ENCODE data around the gene LINGO3. TPM values are rescaled to one million over a fixed set of nuclear protein-coding genes. Genes with fewer than 3 reads are reported as not detected.

Gene LINGO3
- total and polyA plus RNA-seq, 2 of the 4 experiments (the other 2 are of a cell fraction) = not detected

GRCh38 chr19:2352121-2352520 is 44.2 kb upstream of the LINGO3 start:
- H3K56ac ChIP-seq (ENCODE audit: extremely low read depth, insufficient read depth, low read length) = no peak overlapping the region
- no peak overlapping the region for H3K4ac ChIP-seq (ENCODE audit: low read depth, low read length)
- H3K14ac ChIP-seq (replicated peaks; ENCODE audit: low read depth, low read length) = no peak overlapping the region
- ChIA-PET POLR2A (ENCODE audit: unreplicated experiment) (no interaction called here), CTCF (no interaction called here)
- no peak overlapping the region for H4K91ac ChIP-seq (ENCODE audit: insufficient read depth, low read depth, low read length)
- H3K36me3 ChIP-seq (ENCODE audit: control insufficient read depth, insufficient read depth, low read length) = peaks cover 36% of the 10 kb centered on the region
- no peak overlapping the region for H2AK9ac ChIP-seq (replicated peaks; ENCODE audit: low read depth, low read length, poor library complexity)
- no peak overlapping the region for H2BK120ac ChIP-seq (ENCODE audit: low read depth, low read length)
- H3K79me1 ChIP-seq (ENCODE audit: low read depth in 1 of 2, low read length in 2 of 2) = no peaks in the 10 kb centered on the region
- H3K9me1 ChIP-seq (ENCODE audit: insufficient read depth, low read length) = no peaks in the 10 kb centered on the region
- no peak overlapping the region for H4K5ac ChIP-seq (ENCODE audit: low read depth, low read length)
- H2BK20ac ChIP-seq (ENCODE audit: low read depth, low read length) = no peak overlapping the region
- no peak overlapping the region for H3K23ac ChIP-seq (ENCODE audit: low read depth, low read length)
- dilution Hi-C loops (cut with HindIII; ENCODE audit: low sequenced_read_pairs, unreplicated experiment) = no loop called here
- H3K27me3 ChIP-seq (ENCODE audit: control insufficient read depth, insufficient read depth, low read length) = no peaks in the 10 kb centered on the region
- H3K27ac ChIP-seq (ENCODE audit: insufficient read depth, low read length) = no peak overlapping the region
- H3K9me3 ChIP-seq (ENCODE audit: control insufficient read depth, insufficient read depth, low read length) = no peaks in the 10 kb centered on the region
- no peak overlapping the region for H3K4me3 ChIP-seq (ENCODE audit: insufficient read depth, low read depth, low read length)
- 98% methylated on average over 10 of the region's 24 CpGs; no CpG with 5 or more reads in 1 of the 2 experiments for WGBS, 2 experiments (ENCODE audit: extremely low coverage in 2 of 2, insufficient read length in 1 of 2)
- in situ Hi-C loops (cut with MboI; ENCODE audit: low sequenced_read_pairs) = no loop called here
- intact Hi-C loops (cut with micrococcal nuclease) = no loop called here
- H4K8ac ChIP-seq (ENCODE audit: low read depth in 2 of 2, low read length in 2 of 2) = no peak overlapping the region
- H3K4me2 ChIP-seq (ENCODE audit: low read depth, low read length) = no peak overlapping the region
- H3K18ac ChIP-seq (ENCODE audit: low read depth, low read length) = no peak overlapping the region
- H2AFZ ChIP-seq (replicated peaks; ENCODE audit: low read length, poor library complexity) = no peak overlapping the region
- no peaks in the 10 kb centered on the region for H4K20me1 ChIP-seq (ENCODE audit: insufficient read depth, low read length)
- no peak overlapping the region for H2BK5ac ChIP-seq (ENCODE audit: low read depth, low read length, poor library complexity, severe bottlenecking)
- no peak overlapping the region for H3K9ac ChIP-seq (ENCODE audit: low read depth, low read length)
- TF ChIP-seq NFE2L2 (IDR thresholded peaks at IDR 0.05; ENCODE audit: low read depth, low read length) = no peak
- no peak for TF ChIP-seq SMC3 (IDR thresholded peaks at IDR 0.05; ENCODE audit: low read depth, low read length)
- TF ChIP-seq RAD21 (IDR thresholded peaks at IDR 0.05; ENCODE audit: low read length) = no peak
- no peak for TF ChIP-seq POLR2A (IDR thresholded peaks at IDR 0.05; ENCODE audit: low read depth, low read length)
- TF ChIP-seq, protein P1, sequence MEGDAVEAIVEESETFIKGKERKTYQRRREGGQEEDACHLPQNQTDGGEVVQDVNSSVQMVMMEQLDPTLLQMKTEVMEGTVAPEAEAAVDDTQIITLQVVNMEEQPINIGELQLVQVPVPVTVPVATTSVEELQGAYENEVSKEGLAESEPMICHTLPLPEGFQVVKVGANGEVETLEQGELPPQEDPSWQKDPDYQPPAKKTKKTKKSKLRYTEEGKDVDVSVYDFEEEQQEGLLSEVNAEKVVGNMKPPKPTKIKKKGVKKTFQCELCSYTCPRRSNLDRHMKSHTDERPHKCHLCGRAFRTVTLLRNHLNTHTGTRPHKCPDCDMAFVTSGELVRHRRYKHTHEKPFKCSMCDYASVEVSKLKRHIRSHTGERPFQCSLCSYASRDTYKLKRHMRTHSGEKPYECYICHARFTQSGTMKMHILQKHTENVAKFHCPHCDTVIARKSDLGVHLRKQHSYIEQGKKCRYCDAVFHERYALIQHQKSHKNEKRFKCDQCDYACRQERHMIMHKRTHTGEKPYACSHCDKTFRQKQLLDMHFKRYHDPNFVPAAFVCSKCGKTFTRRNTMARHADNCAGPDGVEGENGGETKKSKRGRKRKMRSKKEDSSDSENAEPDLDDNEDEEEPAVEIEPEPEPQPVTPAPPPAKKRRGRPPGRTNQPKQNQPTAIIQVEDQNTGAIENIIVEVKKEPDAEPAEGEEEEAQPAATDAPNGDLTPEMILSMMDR (conservative IDR thresholded peaks at IDR 0.05; ENCODE audit: low read depth, low read length) = no peak
- TF ChIP-seq CEBPB (IDR thresholded peaks at IDR 0.05; ENCODE audit: low read depth, low read length) = no peak
- ATAC-seq (ENCODE audit: low read depth) (no peak), DNase-seq (no peak)
- no peak overlapping the region for H2BK15ac ChIP-seq (ENCODE audit: low read depth, low read length)
- H2AK5ac ChIP-seq (ENCODE audit: low read depth, low read length) = no peak overlapping the region
- no TSS peak for BruUV-seq (replicated peaks)
- no peaks in the 10 kb centered on the region for H3K4me1 ChIP-seq (ENCODE audit: control insufficient read depth, insufficient read depth, low read length)
